HG03175 (cell line): ENCODE results near the gene ACP3.

ENCODE experiments used
- ATAC-seq: cut with Tn5 transposase; IDR thresholded peaks from one replicate; pipeline ENCODE4 v1.9.1; 2021; ENCODE audit warnings: mild to moderate bottlenecking, moderate library complexity; ENCODE audit not compliant: unreplicated experiment

ACP3 gene

GRCh38 chr3:132404276-132404675 is 87.1 kb downstream of the ACP3 start:
- no peak for ATAC-seq

GRCh38 chr3:132405188-132405587 is 88.0 kb downstream of the ACP3 start:
- no peak for ATAC-seq

GRCh38 chr3:132405609-132406299 is 88.5 kb downstream of the ACP3 start:
- ATAC-seq: no peak

- no peak for ATAC-seq
Observed at GRCh38 chr3:132406587-132406986, 89.4 kb downstream of the ACP3 start.

- ATAC-seq: no peak
Observed at GRCh38 chr3:132407025-132407424, 89.8 kb downstream of the ACP3 start.
